Uterus (tissue), 2 donors: ENCODE data around the gene C9orf78.

ENCODE experiments used
- CTCF ChIP-seq, 4 experiments: fragments of 200-600 bp in 2 of 4; fragments of 450-650 bp in 2 of 4; sonication (generic) in 2 of 4; IDR thresholded peaks; one replicate each; pipeline ENCODE4 v1.5.1; 2016 to 2019; ENCODE audit warnings: antibody characterized with exemption in 4 of 4, mild to moderate bottlenecking in 2 of 4, moderate library complexity in 1 of 4
- POLR2A ChIP-seq, 2 donors: fragments of 450-650 bp; IDR thresholded peaks; one replicate each; pipeline ENCODE4 v1.6.1; 2016; ENCODE audit warnings: antibody characterized with exemption in 2 of 2, mild to moderate bottlenecking in 1 of 2, moderate library complexity in 1 of 2

DNA sequence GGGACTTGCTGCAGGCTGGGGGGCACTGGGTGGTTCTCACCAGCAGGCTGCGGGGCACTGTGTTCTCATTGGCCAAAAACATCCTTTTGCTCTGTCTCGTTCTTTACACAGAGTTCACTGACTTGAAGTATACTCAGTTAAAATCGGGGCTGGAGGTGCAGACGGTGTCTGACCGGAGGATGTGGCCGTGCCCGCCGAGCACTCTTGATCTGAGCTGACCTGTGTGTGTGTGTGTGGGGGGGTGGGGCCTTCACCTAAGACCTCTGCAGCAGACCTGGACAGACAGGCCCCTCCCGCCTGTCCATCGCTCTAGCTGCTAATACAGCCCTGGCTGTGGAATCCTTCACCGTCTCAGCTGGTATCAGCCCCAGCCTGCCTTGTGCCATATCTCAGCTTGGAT, 25.0 kb downstream of the C9orf78 start:
- TF ChIP-seq CTCF (IDR thresholded peaks at IDR 0.05) (no peak), POLR2A (IDR thresholded peaks at IDR 0.05) (no peak)
